ENCODE measurements around the gene CENPF. TPM values are rescaled to one million over a fixed set of nuclear protein-coding genes. Genes with fewer than 3 reads are reported as not detected.
"Not testable (repeated sequence)": the region's sequence is repeated elsewhere in the genome, so short reads cannot be mapped to it uniquely, and the experiment has no call there.

CENPF gene
- total RNA-seq, 1 donor from 2014 or later: 8.7 TPM

DNA sequence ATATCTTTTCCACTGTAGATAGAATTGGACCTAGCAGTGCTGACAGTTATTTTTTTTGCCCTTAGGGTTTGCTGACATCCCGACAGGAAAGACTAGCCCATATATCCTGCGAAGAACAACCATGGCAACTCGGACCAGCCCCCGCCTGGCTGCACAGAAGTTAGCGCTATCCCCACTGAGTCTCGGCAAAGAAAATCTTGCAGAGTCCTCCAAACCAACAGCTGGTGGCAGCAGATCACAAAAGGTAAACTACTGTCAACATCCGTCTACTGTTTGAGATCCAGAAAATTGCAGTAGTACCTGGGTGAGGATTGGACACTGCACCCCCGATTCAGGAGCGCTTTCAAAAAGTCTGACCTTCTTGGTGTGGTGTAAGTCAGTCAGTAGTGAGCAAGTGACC lies 55.8 kb downstream of the CENPF start:
- DNase-seq (ENCODE audit: low read depth): peak; percentile 46

DNA sequence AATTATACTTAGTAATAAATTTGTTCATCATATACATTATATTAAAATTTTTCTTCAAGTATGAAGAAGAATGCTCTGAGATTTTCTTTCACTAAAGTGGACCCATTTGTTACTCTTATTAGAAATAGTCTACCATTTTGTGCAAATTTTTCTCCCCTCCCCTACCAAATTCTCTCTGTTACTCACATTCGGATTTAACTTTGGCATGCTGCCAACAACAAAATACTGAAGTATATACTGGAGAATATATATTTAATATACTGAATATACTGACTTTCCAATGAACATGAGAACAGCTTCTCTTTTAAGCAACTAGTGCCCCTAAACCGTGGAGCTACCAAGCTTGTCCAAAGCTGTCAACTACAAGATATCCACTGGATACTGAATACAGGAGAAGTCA lies 57.2 kb downstream of the CENPF start:
- no peak for DNase-seq (ENCODE audit: low read depth)

DNA sequence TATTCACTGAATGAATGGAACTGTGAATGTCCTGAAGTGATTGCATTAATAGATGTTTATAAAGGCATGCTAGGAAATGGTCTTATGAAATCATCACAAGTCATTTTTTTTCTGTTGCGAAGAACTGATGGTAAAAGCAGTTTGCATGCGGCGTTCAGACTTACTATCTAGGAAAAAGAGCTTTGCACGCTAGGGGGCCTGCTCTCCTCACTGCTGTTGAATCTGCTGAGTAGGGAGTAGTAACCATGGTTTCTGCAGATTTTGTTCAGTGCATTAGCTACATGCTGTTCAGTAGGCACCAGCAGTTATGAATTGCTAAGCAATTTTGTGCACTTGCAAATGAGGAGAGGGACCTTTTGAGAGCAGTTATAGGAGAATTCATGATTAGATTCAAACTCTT lies 57.9 kb downstream of the CENPF start:
- DNase-seq (ENCODE audit: low read depth): peak; percentile 37

DNA sequence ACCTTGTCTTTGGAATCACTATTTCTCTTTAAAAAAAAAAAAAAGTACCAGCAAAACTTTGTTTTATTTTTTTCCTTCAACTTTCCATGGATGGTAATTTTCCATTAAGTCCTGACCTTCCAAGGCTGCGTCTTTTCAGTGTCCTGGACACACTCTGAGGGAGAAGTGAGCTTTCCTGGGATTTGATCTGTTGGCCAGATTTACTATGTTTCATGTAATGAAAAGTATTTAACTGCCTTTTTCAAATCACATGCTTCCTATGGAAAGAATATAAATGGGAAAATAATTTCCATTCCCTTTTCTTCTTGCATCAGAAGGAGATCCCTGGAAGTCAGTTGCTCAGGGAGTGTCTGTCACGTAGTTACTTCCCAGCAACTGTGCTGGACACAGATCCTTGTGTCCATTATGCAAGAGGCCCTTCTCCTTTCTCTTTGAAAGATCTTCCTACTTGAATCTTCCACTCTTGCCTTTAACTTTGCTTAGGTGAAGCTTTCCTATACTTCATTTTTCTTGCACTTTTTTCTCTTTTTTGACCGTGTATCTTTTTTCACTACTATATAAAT lies 59.3 kb downstream of the CENPF start:
- no peak for DNase-seq (ENCODE audit: low read depth)

DNA sequence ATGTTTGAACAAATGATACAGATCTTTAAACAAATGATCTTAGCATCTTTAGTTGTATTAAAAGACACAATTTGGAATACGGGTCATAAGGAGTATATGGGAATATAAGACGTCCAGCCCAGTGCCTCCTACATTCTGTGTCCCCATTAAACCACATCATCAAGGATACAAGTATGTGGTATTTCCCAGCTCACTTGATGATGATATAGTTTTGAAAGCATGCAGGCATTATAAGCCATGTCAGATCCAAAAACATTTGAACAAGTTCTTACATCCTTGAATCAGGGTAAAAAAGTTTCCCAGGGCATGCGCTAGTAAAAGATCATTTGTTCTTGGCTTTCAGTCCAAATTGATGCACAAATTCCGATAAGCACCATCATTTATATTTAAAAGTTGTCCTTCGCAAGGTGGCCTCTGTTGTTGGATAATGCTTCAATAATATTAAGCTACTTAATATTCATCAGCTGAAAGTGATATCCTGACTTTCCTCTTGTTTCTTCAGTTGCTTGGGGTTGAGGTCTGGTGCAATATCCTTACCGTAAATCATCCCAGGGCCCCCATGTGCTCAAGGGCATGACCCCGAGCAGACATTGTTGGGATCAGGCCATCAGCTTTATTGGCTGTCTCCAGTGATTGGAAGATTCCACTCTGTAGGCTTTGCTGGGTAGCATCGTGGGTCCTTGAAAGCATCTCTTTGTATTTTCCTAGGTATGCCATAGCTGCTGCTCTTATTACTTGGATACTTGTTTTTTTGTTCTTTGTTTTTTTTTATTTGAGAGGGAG lies 61.8 kb downstream of the CENPF start:
- DNase-seq (ENCODE audit: low read depth): no peak

DNA sequence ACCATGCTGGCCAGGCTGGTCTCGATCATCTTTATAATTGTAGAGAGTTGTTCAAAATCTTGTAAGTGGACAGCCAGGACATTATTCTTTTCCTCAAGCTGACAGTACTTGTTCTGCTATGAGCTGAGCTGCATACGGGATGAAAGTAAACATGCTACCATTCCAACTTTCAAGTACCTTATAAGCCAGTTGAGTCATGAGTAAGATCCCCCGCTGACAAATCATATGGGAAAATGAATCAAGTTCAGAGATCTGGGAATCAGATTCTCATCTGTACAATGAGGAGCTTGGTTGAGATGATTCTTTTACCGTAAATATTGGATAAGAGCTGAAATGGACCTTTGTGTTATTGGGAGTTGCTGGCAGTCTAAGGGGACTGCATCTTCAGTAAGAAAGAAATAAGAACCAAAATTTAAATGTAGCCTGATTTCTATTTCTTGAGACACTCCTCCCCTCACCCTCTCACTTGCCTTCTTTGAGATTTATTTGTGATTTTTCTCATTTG lies 62.7 kb downstream of the CENPF start:
- no peak for DNase-seq (ENCODE audit: low read depth)

DNA sequence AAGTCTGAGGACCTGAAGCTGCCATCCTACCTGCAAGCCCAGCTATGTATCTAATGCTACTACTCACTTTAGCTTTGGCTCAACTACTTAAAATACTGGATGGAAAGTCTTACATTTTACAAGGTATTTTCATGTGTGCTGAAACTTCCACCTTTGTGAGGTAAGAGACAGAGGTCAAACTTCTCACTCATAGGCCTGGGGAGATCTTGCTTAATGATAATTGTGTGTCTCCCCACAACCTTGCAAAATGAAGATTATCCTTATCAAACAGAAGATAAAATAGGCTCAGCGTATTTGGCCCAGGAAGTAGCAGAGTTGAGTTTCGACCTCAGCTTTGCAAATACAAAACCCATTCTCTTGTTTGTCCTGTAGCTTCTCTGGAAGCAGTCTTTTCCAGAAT lies 63.7 kb downstream of the CENPF start:
- no peak for DNase-seq (ENCODE audit: low read depth)

GRCh38 chr1:214670098-214670497 lies 67.1 kb downstream of the CENPF start:
- peak; percentile 58 for DNase-seq (ENCODE audit: low read depth)

DNA sequence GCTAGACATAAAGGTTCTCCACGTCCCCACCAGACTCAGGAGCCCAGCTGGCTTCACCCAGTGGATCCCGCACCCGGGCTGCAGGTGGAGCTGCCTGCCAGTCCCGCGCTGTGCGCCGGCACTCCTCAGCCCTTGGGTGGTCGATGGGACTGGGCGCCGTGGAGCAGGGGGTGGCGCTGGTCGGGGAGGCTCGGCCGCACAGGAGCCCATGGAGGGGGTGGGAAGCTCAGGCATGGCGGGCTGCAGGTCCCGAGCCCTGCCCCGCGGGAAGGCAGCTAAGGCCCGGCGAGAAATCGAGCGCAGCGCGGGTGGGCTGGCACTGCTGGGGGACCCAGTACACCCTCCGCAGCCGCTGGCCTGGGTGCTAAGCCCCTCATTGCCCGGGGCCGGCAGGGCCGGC lies 70.0 kb downstream of the CENPF start:
- not testable (repeated sequence) for DNase-seq (ENCODE audit: low read depth)

DNA sequence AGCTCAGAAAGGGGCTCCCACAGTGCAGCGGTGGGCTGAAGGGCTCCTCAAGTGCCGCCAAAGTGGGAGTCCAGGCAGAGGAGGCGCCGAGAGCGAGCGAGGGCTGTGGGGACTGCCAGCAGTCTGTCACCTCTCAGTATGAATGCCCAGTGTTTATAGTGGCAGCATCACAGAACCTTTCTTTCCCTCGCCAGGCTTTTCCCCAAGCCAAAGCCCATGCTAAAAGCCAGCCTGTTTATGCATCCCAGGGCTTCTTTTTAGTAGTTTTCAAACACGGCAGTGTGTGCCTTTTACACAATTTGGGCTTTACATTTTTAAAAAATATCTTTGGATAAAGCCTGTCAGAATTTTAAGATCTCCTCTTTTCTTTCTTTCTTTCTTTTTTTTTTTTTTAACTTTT lies 70.6 kb downstream of the CENPF start:
- DNase-seq (ENCODE audit: low read depth): no peak

DNA sequence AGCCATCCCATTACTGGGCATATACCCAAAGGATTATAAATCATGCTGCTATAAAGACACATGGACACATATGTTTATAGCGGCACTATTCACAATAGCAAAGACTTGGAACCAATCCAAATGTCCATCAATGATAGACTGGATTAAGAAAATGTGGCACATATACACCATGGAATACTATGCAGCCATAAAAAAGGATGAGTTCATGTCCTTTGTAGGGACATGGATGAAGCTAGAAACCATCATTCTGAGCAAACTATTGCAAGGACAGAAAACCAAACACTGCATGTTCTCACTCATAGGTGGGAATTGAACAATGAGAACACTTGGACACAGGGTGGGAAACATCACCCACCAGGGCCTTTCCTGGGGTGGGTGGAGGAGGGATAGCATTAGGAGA lies 72.5 kb downstream of the CENPF start:
- DNase-seq (ENCODE audit: low read depth): not testable (repeated sequence)

DNA sequence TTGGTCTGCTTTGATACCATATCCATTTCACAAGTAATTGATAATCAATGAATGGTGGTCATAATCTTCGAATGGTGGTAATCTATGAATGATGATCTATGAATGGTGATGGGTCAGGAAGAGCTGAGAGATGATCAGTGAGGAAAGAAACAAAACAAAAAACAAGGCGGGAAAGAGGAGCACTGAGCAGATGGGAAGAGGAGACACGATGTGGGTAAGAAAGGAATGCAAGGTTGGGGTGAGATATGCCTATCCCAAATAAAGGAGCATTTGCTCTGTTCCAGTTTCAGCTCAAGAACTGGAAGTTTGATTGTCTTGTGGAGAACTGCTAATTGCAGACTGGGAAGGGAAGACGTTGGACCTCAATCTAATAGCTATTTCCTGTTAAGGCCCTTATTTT lies 73.8 kb downstream of the CENPF start:
- no peak for DNase-seq (ENCODE audit: low read depth)

GRCh38 chr1:214677945-214678344 lies 75.0 kb downstream of the CENPF start:
- no peak for DNase-seq (ENCODE audit: low read depth)

- DNase-seq (ENCODE audit: low read depth): no peak
Observed at GRCh38 chr1:214678386-214678785, 75.4 kb downstream of the CENPF start.

GRCh38 chr1:214683621-214684020 lies 80.6 kb downstream of the CENPF start:
- no peak for DNase-seq (ENCODE audit: low read depth)

DNA sequence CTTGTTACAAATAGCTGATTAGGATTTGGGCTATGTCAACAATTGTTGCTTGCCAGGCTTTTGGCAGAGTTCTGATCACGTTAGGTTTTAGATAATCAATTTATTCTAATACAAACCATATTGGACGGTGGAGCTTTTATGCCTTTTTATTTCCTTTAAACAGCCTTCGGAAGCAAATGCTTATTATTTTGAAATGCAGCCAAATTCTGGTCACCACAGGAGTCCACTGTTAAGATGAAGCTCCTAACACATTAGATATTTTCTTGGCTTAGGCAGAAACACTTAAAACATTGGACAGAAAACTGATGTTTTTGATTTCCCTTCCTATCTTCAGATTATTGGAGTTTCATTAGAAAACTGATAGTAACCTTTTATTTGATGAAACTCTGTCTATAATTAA lies 82.9 kb downstream of the CENPF start:
- no peak for DNase-seq (ENCODE audit: low read depth)

- no peak for DNase-seq (ENCODE audit: low read depth)
Observed at GRCh38 chr1:214686497-214686896, 83.5 kb downstream of the CENPF start.

DNA sequence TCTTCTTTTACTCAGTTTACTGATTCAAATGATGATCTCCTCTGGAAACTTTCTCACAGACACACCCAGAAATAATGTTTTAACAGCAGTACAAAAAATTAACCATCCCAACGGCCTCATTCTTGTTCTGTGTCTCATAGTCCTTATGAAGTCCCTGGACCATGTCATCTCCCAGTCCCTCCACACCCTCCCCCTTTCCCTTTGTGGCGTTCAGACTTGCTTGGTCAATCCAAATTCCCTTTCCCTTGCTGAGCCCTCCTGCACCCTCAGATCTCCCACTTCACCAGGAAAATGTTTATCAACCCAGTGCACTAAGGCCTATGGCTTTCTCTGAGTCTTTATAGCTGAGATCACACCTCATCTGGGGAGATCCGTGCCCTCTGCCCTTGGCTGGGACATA lies 85.9 kb downstream of the CENPF start:
- no peak for DNase-seq (ENCODE audit: low read depth)

DNA sequence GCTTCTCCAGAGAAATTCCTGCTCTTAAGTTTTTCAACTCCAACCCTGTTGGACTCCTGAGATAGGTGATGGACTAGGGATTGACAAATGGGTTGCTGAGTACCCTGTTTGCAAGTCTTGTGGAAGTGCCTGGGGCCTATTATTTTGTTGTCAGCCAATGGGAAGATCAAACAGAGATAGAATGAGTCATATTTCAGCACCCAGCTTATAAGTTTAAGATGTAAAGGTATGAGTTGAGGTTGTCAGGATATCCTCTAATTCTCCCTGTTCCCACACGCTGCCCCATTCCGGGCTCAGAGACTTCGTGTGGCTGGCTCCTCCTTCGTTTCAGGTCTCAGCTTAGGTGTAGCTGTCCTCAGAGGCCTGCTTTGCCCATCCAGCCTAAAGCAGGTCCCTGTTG lies 91.8 kb downstream of the CENPF start:
- no peak for DNase-seq (ENCODE audit: low read depth)

- no peak for DNase-seq (ENCODE audit: low read depth)
Observed at GRCh38 chr1:214698559-214698958, 95.6 kb downstream of the CENPF start.

- DNase-seq (ENCODE audit: low read depth): no peak
Observed at GRCh38 chr1:214700437-214700836, 97.4 kb downstream of the CENPF start.

DNA sequence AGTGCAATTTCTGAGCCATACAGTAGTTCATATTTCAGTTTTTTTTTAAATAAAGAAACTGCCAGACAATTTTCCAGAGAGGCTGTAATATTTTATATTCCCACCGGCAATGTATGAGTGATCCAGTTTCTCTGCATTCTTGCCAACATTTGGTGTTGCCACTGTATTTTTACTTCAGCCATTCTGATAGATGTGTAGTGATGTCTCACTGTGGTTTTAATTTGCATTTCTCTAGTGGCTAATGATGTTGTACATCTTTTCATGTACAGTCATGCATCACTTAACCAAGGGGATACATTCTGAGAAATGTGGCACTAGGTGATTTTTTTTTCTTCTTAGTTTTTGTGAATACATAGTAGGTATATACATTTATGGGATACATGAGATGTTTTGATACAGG lies 99.6 kb downstream of the CENPF start:
- DNase-seq (ENCODE audit: low read depth): no peak

DNA sequence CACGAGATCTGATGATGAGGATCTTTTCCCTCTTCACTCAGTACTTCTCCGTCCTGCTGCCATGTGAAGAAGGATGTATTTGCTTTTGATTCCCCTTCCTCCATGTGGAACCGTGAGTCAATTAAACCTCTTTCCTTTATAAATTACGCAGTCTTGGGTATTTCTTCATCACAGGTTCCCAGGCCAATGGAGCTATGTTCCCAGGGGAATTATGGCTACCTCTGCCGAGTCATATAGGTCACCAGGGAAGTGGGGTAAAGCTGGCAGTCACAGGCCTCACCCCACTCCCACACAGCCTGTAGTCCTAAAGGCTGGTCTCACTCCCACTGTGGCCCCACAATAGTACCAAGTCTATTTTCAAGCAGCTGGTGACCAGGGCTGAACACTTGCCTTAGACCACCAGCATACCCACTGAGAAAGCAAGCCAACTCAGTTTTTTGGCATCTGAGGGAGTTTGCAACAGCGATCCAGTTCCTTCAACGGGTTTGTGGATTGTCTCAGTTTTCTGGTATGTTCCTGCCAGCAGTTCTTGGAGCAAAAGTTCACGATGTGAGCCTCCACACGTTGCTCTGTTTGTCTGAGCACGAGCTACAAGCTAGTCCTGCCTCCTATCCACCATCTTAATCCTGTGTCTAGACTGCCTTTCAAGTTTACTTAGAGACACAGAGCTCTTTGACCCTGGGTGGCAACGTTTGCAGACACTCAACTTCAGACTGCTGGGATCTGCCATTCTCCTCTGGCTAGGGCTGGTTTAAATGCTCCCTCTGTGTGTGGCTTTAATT lies 104.5 kb downstream of the CENPF start:
- DNase-seq (ENCODE audit: low read depth): no peak
